Upper lobe of left lung (tissue), 6 donors: ENCODE measurements around the gene VAMP7. TPM values are rescaled to one million over a fixed set of nuclear protein-coding genes. Genes with fewer than 3 reads are reported as not detected.

Source experiments
- ATAC-seq, 2 donors: fragments of 200-7000 bp; cut with Tn5 transposase; one replicate each; pipeline ENCODE4 v1.9.1; 2022; ENCODE audit warnings: mild to moderate bottlenecking in 2 of 2, moderate library complexity in 2 of 2; ENCODE audit not compliant: low FRiP score in 2 of 2
- DNase-seq, 2 donors: peaks; one replicate each; pipeline ENCODE4 v3.0.0-alpha.2; 2019 to 2020
- H3K27ac ChIP-seq, 4 donors: fragments of 200-600 bp; sonication (generic); one replicate each; pipeline ENCODE4 v1.5.1; 2016 to 2019
- H3K27me3 ChIP-seq, 4 donors: fragments of 200-600 bp; sonication (generic); one replicate each; pipeline ENCODE4 v1.5.1; 2017 to 2019
- H3K36me3 ChIP-seq, 4 donors: fragments of 200-600 bp; sonication (generic); one replicate each; pipeline ENCODE4 v1.5.1; 2016 to 2019
- H3K4me1 ChIP-seq, 4 donors: fragments of 200-600 bp; sonication (generic); one replicate each; pipeline ENCODE4 v1.5.1; 2018 to 2019
- H3K4me3 ChIP-seq, 4 donors: fragments of 200-600 bp; sonication (generic); one replicate each; pipeline ENCODE4 v1.5.1; 2017 to 2019; ENCODE audit warnings: mild to moderate bottlenecking in 2 of 4, moderate library complexity in 1 of 4
- H3K9me3 ChIP-seq, 4 donors: fragments of 200-600 bp; sonication (generic); one replicate each; pipeline ENCODE4 v1.5.1; 2018 to 2019
- CTCF ChIP-seq, 6 experiments: fragments of 450-650 bp in 4 of 6; fragments of 200-600 bp in 2 of 6; sonication (generic) in 2 of 6; IDR thresholded peaks; one replicate each; pipeline ENCODE4 v1.5.1; 2016 to 2019; ENCODE audit warnings: antibody characterized with exemption in 6 of 6
- EP300 ChIP-seq, 4 donors: sonication (generic); formaldehyde crosslinking; IDR thresholded peaks; one replicate each; pipeline ENCODE4 v1.5.1; 2017; ENCODE audit warnings: antibody characterized with exemption in 4 of 4, control low read depth in 2 of 4
- POLR2A ChIP-seq, 4 donors: fragments of 450-650 bp; IDR thresholded peaks; one replicate each; pipeline ENCODE4 v1.5.1; 2016 to 2017; ENCODE audit warnings: antibody characterized with exemption in 4 of 4, mild to moderate bottlenecking in 2 of 4
- POLR2AphosphoS5 ChIP-seq, 2 donors: sonication (generic); formaldehyde crosslinking; IDR thresholded peaks; one replicate each; pipeline ENCODE4 v1.5.1; 2017; ENCODE audit warnings: antibody characterized with exemption in 2 of 2
- WGBS, 2 donors: methylation state at CpG; one replicate each; pipeline ENCODE4 v1.1.5; 2017 to 2018; 5-methylcytosine and 5-hydroxymethylcytosine counted together
- total RNA-seq, 6 donors: library from RNA; depleted of rRNA in 4 of 6; stranded (reverse); fragments of >200 nt in 4 of 6; gene quantifications; one replicate each; pipeline versions ENCODE4 v1.1.0 to v1.2.1, GENCODE V29; 2016 to 2021
- donor health status: DM: no; HTN: no; CAD: no; lungs with moderate emphysema.
- donor health status: DM: no; HTN: yes; CAD: no; lungs with severe emphysema.

The VAMP7 gene
- total RNA-seq, 6 donors from 2014 or later, result 18.9 to 32.7 (median 29.4) TPM

- TF ChIP-seq POLR2AphosphoS5 (IDR thresholded peaks at IDR 0.05), result no peak
- TF ChIP-seq POLR2A (IDR thresholded peaks at IDR 0.05), result no peak
- TF ChIP-seq CTCF (IDR thresholded peaks at IDR 0.05), result no peak
- no peak for TF ChIP-seq EP300 (IDR thresholded peaks at IDR 0.05)
These were observed 7.0 kb downstream of the VAMP7 start for GRCh38 chrX:155888139-155888538.

GRCh38 chrX:155889328-155889727, 8.2 kb downstream of the VAMP7 start:
- Histone ChIP-seq H3K4me1 (peaks cover 0 to 10% (median 3%) of the 10 kb centered on the region in 4 donors), H3K9me3 (no peaks in the 10 kb centered on the region), H3K36me3 (peaks cover 0 to 30% (median 2%) of the 10 kb centered on the region in 4 donors), H3K4me3 (no peak overlapping the region), H3K27me3 (no peaks in the 10 kb centered on the region), H3K27ac (no peak overlapping the region)
- 52 to 54% methylated on average over 4 of the region's 4 CpGs for WGBS, 2 donors
- TF ChIP-seq POLR2AphosphoS5 (IDR thresholded peaks at IDR 0.05) (no peak), EP300 (IDR thresholded peaks at IDR 0.05) (no peak), POLR2A (IDR thresholded peaks at IDR 0.05) (no peak), CTCF (IDR thresholded peaks at IDR 0.05) (no peak)
- no peak for ATAC-seq
- no peak for DNase-seq

More at GRCh38 chrX:155888139-155888538, 7.0 kb downstream of the VAMP7 start:
- H3K9me3 ChIP-seq, result no peaks in the 10 kb centered on the region
- H3K4me3 ChIP-seq, result no peak overlapping the region
- ATAC-seq (no peak), DNase-seq (no peak)
- H3K27me3 ChIP-seq, result no peaks in the 10 kb centered on the region
- WGBS, 2 donors, result 42 to 49% methylated on average over 3 of the region's 3 CpGs
- H3K36me3 ChIP-seq, result peaks cover 0 to 24% (median 2%) of the 10 kb centered on the region in 4 donors
- H3K27ac ChIP-seq, result no peak overlapping the region
- peaks cover 0 to 10% (median 3%) of the 10 kb centered on the region in 4 donors for H3K4me1 ChIP-seq

- H3K4me1 ChIP-seq, result peaks cover 0 to 10% (median 0%) of the 10 kb centered on the region in 4 donors
- ATAC-seq (no peak), DNase-seq (no peak)
- peaks cover 0 to 41% (median 2%) of the 10 kb centered on the region in 4 donors for H3K36me3 ChIP-seq
- 57 to 66% methylated on average over 3 of the region's 3 CpGs for WGBS, 2 donors
- no peaks in the 10 kb centered on the region for H3K9me3 ChIP-seq
- no peak overlapping the region for H3K4me3 ChIP-seq
- H3K27ac ChIP-seq, result no peak overlapping the region
- TF ChIP-seq POLR2A (IDR thresholded peaks at IDR 0.05) (no peak), EP300 (IDR thresholded peaks at IDR 0.05) (no peak), CTCF (IDR thresholded peaks at IDR 0.05) (no peak), POLR2AphosphoS5 (IDR thresholded peaks at IDR 0.05) (no peak)
- no peaks in the 10 kb centered on the region for H3K27me3 ChIP-seq
These were observed 10.5 kb downstream of the VAMP7 start for GRCh38 chrX:155891446-155892210.

GRCh38 chrX:155893521-155893920, 12.4 kb downstream of the VAMP7 start:
- H3K36me3 ChIP-seq, result peaks cover 0 to 50% (median 4%) of the 10 kb centered on the region in 4 donors
- TF ChIP-seq EP300 (IDR thresholded peaks at IDR 0.05) (no peak), CTCF (IDR thresholded peaks at IDR 0.05) (no peak), POLR2AphosphoS5 (IDR thresholded peaks at IDR 0.05) (no peak), POLR2A (IDR thresholded peaks at IDR 0.05) (no peak)
- DNase-seq, result no peak
- no peak overlapping the region for H3K27ac ChIP-seq
- H3K4me1 ChIP-seq, result no peaks in the 10 kb centered on the region
- H3K9me3 ChIP-seq, result no peaks in the 10 kb centered on the region
- no peaks in the 10 kb centered on the region for H3K27me3 ChIP-seq
- H3K4me3 ChIP-seq, result no peak overlapping the region
- WGBS, 2 donors, result 46 to 49% methylated on average over 3 of the region's 3 CpGs
- ATAC-seq, result no peak
